MG63 (cell line): ENCODE measurements around the gene PGLYRP2. TPM values are rescaled to one million over a fixed set of nuclear protein-coding genes. Genes with fewer than 3 reads are reported as not detected.
"Not testable (repeated sequence)": the region's sequence is repeated elsewhere in the genome, so short reads cannot be mapped to it uniquely, and the experiment has no call there.

Source experiments
- DNase-seq: peaks from one replicate; pipeline ENCODE4 v3.0.0-alpha.2; 2020
- H3K27me3 ChIP-seq: fragments of 250-450 bp; sonication (Bioruptor Pico); 2 replicates; pipeline ENCODE4 v1.5.1; 2020; ENCODE audit warnings: mild to moderate bottlenecking, moderate library complexity
- H3K36me3 ChIP-seq: fragments of 250-450 bp; sonication (Bioruptor Pico); 2 replicates; pipeline ENCODE4 v1.5.1; 2020; ENCODE audit warnings: mild to moderate bottlenecking, moderate library complexity
- H3K4me3 ChIP-seq: fragments of 250-450 bp; sonication (Bioruptor Pico); 2 replicates; pipeline ENCODE4 v1.5.1; 2020; ENCODE audit warnings: mild to moderate bottlenecking, moderate library complexity
- H3K9me3 ChIP-seq: fragments of 250-450 bp; sonication (Bioruptor Pico); 2 replicates; pipeline ENCODE4 v1.5.1; 2020; ENCODE audit warnings: mild to moderate bottlenecking, moderate library complexity
- total RNA-seq: library from RNA; depleted of rRNA; stranded (reverse); fragments of >200 nt; shearing (Covaris generic); gene quantifications from 2 replicates; pipeline ENCODE4 v1.2.3, GENCODE V29; 2014; ENCODE audit warnings: low replicate concordance

Gene PGLYRP2
- total RNA-seq, 1 experiment from 2014 or later: not detected

DNA sequence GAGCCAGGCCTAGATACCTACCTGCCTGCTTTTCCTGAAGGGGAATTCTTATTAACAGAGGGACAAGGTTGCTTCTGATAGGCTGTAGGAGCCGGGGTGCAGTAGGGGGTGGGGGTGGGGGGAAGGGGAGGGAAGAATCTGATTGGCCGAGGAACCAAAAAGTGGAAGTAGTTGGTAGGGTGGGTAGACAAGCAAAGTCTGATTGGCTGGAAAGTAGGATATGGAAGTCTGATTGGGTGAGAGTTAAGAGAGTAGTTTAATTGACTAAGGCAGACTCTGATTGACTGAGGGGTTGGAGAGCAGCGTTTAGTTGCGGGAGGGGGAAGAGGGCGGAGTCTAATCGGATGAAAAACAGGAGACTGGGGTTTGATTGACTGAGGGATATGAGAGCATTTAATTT is 19.6 kb upstream of the PGLYRP2 start:
- peaks cover 2% of the 10 kb centered on the region; the same call in 1 of the 2 replicates for H3K9me3 ChIP-seq
- no peak overlapping the region for H3K4me3 ChIP-seq
- no peaks in the 10 kb centered on the region for H3K36me3 ChIP-seq
- peaks cover 28% of the 10 kb centered on the region for H3K27me3 ChIP-seq
- DNase-seq: no peak

DNA sequence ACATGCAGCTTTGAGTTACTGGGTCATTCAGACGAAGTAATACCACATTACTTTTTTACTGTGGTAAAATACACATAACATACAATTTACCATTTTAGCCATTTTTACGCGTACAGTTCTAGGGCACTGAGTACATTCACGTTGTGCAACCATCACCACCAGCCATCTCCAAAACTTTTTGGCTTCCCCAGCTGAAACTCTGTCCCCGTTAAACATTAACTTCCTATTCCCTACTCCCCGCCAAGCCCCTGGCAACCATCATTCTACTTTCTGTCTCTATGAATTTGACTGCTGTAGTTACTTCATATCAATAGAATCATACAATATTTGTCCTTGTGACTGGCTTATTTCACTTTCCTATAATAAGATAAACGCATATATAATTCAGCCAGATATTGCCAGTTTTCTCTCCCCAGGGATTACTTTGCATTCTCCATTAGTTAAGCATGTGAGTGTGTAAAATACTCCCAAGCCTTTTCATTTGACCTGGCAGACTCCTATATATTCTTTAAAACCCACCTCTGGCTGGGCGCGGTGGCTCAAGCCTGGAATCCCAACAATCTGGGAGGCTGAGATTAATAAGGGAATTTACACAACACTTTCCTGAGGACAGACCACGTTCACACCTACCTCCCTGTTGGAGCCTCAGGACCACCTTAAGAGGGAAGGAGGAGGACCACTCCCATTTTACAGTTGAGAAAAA is 19.0 kb upstream of the PGLYRP2 start:
- H3K27me3 ChIP-seq: peaks cover 28% of the 10 kb centered on the region
- no peak overlapping the region for H3K4me3 ChIP-seq
- DNase-seq: no peak
- peaks cover 7% of the 10 kb centered on the region for H3K9me3 ChIP-seq
- no peaks in the 10 kb centered on the region for H3K36me3 ChIP-seq

DNA sequence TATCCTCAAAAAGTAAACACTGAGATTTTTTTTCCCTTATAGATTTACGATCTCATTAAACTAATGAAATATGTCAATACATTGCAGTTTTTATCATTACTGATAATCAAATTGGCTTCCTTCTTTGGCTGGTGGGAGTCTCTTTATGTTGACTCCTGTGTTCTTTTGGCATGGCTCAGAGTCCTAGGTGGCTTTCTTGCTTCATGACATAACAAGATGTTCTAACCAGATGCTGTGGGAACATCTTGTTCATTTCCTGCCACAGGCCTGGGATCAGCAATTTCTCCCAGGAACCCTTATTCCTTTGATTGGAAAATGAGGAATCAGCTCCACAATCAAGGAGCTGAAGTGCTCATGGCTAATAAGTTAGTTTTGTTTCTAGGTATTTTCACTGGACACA is 15.8 kb upstream of the PGLYRP2 start:
- DNase-seq: no peak
- Histone ChIP-seq H3K36me3 (no peaks in the 10 kb centered on the region), H3K4me3 (no peak overlapping the region)

DNA sequence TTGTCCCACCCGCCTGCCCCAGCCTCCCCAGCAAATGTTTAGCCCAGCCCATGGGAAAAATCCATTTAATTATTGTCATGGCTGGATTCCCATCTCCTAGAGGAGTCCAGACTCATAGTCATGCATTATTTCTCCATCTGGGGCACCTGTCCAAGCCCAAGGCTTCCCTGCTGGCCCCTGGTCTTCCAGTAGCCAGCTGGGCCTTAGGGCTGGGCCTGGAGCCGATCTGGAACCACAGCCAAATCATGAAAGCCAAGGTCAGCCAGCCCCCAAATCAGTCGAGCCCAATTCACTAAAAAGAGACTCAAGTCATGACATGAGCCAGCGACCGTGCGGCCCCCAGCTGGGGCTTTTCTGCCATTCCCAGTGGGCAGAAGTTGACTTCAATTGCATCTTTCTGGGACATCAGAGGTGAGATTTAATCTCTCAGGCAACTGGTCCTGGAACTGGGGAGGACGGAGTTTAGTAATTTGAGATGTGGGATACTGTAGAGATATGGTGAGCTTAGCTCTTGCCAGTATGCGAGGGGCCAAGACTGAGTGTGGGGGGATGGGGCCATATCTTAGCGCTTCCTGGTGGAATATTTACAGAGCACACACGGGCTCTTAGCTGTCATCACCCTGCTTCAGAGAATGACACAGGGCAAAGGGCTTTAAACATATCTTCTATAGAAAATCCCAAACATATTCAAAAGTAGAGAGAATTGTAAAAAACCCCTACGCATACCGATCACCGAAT is 9.4 kb upstream of the PGLYRP2 start:
- Histone ChIP-seq H3K36me3 (no peaks in the 10 kb centered on the region), H3K27me3 (peaks cover 11% of the 10 kb centered on the region; the same call in 1 of the 2 replicates), H3K9me3 (peaks cover 14% of the 10 kb centered on the region), H3K4me3 (no peak overlapping the region)
- DNase-seq: peak; percentile 93

More for the DNA sequence above, 15.8 kb upstream of the PGLYRP2 start:
- peaks cover 12% of the 10 kb centered on the region for H3K27me3 ChIP-seq
- peaks cover 18% of the 10 kb centered on the region for H3K9me3 ChIP-seq

DNA sequence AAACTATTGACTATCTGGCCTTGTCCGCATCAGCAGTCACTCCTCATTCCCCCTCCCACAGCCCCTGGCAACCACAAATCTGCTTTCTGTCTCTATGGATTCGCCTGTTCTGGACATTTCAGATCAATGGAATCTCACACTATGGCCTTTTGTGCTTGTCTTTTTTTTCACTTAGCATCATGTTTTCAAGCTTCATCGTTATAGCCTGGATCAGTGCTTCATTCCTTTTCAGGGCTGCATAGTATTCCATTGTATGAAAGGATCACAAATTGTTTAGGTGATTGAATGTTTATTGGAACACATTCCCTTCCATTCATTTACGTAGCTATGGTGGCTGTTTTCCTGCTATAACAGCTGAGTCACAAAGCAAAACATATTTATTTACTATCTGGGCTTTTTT is 7.7 kb upstream of the PGLYRP2 start:
- Histone ChIP-seq H3K9me3 (peaks cover 9% of the 10 kb centered on the region), H3K27me3 (peaks cover 4% of the 10 kb centered on the region; the same call in 1 of the 2 replicates), H3K36me3 (no peaks in the 10 kb centered on the region), H3K4me3 (no peak overlapping the region)
- DNase-seq: no peak

DNA sequence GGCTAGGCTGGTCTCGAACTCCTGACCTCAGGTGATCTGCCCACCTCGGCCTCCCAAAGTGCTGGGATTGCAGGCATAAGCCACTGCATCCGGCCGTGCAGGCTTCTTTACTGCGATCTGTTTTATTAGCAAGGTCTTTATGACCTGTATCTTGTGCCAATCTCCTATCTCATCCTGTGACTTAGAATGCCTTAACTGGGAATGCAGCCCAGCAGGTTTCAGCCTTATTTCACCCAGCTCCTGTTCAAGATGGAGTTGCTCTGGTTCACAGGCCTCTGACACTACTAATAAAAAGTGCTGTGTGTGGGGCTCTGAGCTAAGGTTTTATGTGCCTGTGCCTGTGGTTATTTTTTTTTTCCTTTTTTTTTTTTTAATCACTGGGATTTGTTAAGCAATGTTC is 6.5 kb upstream of the PGLYRP2 start:
- H3K4me3 ChIP-seq, DNase-seq, H3K9me3 ChIP-seq: not testable (repeated sequence)

DNA sequence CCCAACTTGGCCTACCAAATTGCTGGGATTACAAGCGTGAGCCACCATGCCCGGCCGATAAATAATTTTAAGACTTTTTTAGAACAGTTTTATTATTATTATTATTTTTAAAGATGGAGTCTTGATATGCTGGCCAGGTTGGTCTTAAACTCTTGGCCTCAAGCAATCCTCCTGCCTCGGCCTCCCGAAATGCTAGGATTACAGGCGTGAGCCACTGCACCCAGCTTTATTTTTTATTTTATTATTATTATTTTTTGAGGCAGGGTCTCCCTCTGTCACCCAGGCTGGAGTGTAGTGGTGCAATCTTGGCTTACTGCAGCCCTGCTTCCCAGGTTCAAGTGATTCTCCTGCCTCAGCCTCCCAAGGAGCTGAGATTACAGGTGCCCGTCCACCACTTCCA is 1.7 kb upstream of the PGLYRP2 start:
- not testable (repeated sequence) for DNase-seq, H3K9me3 ChIP-seq, H3K4me3 ChIP-seq, H3K36me3 ChIP-seq, H3K27me3 ChIP-seq

More for the DNA sequence above, 6.5 kb upstream of the PGLYRP2 start:
- H3K27me3 ChIP-seq, H3K36me3 ChIP-seq: not testable (repeated sequence)

DNA sequence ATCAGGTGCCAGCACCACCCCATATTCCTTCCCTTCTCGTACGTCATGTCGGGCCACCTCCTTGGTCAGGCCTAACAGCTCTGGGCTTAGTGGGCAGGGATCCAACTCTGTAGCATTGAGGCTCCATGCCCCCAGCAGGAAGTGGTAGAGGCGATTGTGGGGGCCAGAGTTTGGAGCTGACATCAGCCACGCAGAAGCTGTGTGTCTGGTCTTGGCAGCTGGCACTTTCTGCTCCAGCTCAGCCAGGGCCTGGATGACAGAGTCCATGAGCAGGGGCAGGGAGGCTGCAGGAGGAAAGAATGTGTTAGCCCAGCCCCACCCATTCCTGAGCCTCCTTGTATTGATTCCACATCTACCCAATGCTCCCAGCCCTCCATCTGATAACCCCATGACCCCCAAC is 3.0 kb downstream of the PGLYRP2 start:
- DNase-seq: no peak
- Histone ChIP-seq H3K36me3 (no peaks in the 10 kb centered on the region), H3K27me3 (no peaks in the 10 kb centered on the region), H3K4me3 (no peak overlapping the region), H3K9me3 (peaks cover 10% of the 10 kb centered on the region)

DNA sequence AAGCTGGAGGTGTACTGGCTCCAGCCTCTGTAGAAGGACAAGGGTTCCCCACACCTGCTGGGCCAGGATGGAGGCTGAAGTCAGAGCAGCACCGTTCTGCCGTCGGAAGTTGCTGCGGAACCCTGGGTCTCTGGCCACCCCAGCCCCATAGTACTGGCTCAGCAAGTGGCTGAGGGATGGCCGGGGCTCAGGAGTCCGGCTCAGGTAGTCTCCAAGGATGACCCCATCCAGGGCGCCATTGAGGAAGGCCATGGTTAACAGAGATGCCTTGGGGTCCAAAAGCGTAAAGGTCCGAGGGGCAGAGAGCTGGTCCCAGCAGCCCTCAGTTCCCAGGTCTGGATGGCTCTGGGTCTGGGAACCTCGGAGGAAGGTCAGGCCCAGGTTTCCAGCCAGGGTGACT is 3.7 kb downstream of the PGLYRP2 start:
- Histone ChIP-seq H3K9me3 (peaks cover 10% of the 10 kb centered on the region), H3K4me3 (no peak overlapping the region), H3K27me3 (no peaks in the 10 kb centered on the region), H3K36me3 (no peaks in the 10 kb centered on the region)
- DNase-seq: no peak

DNA sequence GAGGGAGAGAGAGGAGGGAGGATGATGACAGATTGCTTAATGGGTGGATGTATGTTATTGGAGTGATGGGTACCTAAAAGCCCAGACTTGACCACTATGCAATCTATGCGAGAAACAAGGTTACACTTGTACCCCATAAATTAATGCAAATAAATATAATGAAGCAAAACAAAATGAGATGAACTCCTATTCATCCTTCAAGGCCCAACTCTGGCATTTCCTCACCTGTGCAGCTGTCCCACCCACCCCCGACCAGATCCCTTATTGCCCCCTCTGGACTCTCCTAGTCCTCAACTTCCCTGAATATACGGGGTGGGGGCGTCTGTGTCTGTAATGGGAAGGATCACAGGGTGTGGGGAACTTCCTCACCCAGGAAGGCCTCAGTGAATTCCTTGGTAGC is 4.1 kb downstream of the PGLYRP2 start:
- DNase-seq: no peak
- Histone ChIP-seq H3K9me3 (peaks cover 10% of the 10 kb centered on the region), H3K27me3 (no peaks in the 10 kb centered on the region)

DNA sequence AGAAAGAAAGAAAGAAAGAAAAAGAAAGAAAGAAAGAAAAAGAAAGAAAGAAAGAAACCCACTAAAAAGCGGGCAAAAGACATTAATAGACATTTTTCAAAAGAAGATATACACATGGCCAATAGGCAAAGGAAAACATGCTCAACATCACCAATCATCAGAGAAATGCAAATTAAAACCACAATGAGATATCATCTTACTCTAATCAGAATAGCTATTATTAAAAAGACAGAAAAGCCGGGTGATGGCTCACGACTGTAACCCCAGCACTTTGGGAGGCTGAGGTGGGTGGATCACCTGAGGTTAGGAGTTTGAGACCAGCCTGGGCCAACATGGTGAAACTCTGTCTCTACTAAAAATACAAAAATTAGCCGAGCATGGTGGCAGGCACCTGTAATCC is 5.5 kb downstream of the PGLYRP2 start:
- H3K9me3 ChIP-seq: peaks cover 10% of the 10 kb centered on the region
- not testable (repeated sequence) for H3K4me3 ChIP-seq, H3K36me3 ChIP-seq, DNase-seq, H3K27me3 ChIP-seq

More for the DNA sequence above, 4.1 kb downstream of the PGLYRP2 start:
- Histone ChIP-seq H3K36me3 (no peaks in the 10 kb centered on the region), H3K4me3 (no peak overlapping the region)

DNA sequence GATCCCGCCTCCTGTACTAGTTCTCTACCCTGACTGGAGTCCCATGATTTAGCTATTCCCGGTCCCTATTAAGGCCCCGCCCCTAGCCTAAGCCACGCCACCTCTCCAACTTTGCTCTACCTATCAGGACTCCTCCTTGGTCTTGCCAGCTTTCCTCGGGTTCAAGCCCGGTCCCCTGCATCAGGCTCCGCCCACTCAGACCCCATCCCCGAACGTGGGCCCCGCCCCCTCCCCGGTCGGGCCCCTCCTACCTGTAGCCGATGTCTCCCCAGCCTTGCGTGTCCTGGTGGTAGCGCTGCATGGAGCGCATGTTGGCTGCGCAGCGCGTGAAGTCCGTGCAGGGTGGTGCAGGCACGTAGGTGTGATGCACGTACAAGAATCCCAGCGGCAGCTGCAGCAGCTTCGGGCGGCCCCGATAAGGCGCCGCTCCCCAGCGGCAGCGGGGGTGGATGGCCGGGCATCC is 7.6 kb downstream of the PGLYRP2 start:
- Histone ChIP-seq H3K4me3 (no peak overlapping the region), H3K9me3 (peaks cover 10% of the 10 kb centered on the region), H3K27me3 (no peaks in the 10 kb centered on the region), H3K36me3 (no peaks in the 10 kb centered on the region)
- no peak for DNase-seq

DNA sequence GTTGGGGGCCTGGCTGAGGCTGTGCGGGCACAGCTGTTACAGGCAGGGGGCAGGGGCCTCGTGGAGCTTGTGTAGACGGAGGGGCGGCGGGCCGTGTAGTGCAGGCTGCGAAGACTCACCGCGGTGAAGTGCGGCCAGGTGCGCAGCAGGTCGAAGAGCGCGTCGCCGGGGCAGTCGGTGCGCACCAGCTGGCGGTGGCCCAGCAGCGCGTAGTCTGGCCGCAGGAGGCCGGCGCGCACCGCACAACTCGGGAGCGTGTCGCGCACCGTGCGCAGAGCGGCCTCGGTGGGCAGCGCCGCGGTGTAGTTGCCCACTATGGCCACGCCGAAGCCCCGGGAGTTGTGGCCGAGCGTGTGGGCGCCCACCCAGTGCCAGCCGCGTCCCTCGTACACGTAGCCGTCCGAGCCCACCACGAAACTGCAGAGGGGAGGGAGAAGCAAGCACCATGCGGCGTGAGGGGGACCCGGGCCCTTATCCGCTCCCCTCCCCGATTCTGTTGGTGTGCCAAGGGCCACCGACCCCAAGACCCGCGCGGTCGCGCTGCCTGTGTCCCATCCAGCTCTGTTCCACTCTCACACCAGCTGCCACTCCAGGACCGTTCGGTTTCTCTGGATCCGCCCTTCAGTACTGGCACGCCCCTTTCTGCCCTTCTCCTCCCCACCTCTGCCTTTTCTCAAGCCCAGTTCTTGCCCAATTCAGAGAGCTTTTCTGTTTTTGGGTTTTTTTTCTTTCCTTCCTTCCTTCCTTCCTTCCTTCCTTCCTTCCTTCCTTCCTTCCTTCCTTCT is 9.6 kb downstream of the PGLYRP2 start:
- Histone ChIP-seq H3K9me3 (peaks cover 10% of the 10 kb centered on the region), H3K4me3 (no peak overlapping the region), H3K36me3 (no peaks in the 10 kb centered on the region), H3K27me3 (no peaks in the 10 kb centered on the region)
- no peak for DNase-seq

DNA sequence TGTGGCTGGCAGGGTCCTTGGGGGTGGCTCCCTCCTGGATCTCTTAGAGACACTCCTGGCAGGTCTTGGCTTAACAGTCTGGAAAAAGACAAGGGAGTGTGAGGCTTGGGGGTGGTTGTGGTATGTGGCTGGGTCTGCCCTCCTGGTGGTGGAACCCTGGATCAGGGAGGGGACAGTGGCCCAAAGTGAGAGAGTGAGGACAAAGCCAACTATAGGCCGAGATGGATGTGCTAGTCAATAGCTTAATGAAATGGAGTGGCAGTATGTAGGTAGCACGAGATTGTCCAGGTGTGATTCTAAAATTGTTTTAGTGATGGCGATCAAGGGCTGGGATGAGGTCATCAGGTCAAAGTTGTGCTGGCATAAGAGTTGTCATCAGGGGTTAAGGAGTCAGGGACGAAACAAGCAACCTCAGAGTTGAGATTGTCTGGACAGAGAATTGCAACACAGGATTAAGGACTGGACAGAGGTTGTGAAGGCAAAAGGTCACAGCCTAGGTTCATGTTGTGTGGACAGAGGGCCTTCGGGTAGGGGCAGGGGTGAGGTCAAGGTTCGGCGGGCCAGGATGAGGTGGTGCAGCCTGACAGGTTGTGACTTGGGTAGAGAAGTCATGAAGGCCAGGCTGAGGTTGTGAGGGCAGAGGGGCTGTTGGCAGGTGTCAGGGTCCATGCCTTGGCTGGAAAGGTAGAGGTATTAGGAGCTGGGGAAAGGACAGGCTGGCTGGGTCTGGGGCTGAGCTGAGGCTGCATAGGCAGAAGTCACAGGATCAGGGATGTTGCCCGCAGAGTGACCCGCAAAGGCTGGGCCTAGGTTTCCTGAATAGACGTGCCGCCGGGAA is 10.4 kb downstream of the PGLYRP2 start:
- Histone ChIP-seq H3K36me3 (no peaks in the 10 kb centered on the region), H3K27me3 (no peaks in the 10 kb centered on the region), H3K9me3 (peaks cover 6% of the 10 kb centered on the region), H3K4me3 (no peak overlapping the region)
- DNase-seq: no peak

DNA sequence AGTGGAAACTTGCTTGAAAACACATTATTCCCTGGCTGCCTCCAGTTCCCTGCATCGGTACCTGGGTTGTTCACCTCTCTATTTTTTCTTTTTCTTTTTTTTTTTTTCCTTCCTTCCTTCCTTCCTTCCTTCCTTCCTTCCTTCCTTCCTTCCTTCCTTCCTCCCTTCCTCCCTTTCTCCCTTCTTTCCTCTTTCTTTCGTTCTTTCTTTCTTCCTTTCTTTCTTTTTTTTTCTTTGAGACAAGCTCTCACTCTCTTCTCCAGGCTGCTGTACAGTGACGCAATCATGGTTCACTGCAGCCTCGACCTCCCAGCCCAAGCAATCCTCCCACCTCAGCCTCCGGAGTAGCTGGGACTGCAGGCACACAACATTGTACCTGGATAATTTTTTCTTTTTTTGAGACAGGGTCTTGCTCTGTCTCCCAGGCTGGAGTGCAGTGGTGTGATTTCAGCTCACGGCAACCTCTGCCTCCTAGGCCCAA is 11.5 kb downstream of the PGLYRP2 start:
- Histone ChIP-seq H3K9me3 (peaks cover 3% of the 10 kb centered on the region), H3K4me3 (no peak overlapping the region), H3K36me3 (no peaks in the 10 kb centered on the region), H3K27me3 (no peaks in the 10 kb centered on the region)
- no peak for DNase-seq
